Kasumi-1 (cell line): Measurements from ENCODE around the gene ZNF580.
A peak's percentile ranks its signal among the peaks of the same experiment; 100 is the strongest.

ENCODE experiments used
- DNase-seq, 2 experiments: peaks; one replicate each; lab custom pipeline; 2025; lab: John Stamatoyannopoulos, UW

The ZNF580 gene

GRCh38 chr19:55605637-55606470, 34.9 kb upstream of the ZNF580 start, which contains the start of gene ZNF865:
Gene ZNF865 (plus strand): TSS chr19:55605647. CDS start chr19:55613619, 7,972 bp downstream.
- DNase-seq, result peak; percentile 84 to 89

GRCh38 chr19:55606471-55606787, 34.4 kb upstream of the ZNF580 start:
- no peak for DNase-seq

DNA sequence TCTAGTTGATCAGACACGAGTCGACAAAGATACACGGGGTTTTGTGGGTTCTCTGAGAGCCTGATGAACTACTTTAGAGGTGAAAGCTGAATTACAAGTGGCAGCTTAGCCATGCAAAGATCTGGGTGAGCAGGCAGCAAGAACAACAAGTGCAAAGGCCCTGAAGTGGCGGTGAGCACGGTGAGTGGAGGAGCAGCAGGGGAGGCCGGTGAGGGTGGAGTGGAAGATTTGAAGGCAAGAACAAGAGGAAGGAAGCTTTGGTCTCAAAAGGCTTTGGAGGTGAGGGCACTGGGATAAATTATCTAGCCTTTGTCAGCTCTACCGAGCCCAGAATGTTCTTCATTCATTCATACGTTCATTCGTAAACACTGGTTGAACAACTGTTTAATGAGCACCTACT, 34.0 kb upstream of the ZNF580 start:
- no peak for DNase-seq

- no peak for DNase-seq
These were observed 31.5 kb upstream of the ZNF580 start for GRCh38 chr19:55609326-55609725.

DNA sequence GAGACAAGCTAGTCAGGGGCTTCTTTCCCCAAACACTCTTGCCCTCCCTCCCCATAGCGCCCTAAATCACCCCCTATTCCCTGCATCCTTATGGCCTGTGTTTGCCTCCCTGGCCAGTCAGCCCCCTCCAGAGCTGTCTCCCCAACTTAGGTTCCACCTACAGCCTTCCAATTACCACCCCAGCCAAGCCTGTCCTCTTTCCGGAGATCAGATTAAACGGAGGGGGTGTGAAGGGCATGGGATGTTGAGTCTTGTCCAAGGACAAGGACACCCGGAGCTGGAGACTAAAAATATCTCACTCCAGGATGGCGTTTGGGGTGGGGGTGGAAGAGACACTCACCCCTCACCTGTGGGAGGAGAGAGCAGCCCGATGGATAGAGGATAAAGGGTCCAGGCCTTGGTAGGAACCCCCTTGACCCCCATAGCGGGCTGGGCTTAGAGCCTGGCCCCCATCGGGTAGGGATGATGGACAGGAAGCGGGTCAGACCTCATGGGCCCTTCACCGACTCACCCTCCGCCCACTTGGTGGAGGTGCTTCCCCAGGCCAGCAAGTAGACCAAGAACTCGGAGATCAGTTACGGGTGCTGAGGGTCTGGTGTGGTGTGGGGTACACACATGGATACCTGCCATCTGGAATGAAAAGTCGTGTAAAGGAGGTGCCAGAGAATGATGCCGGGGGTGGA, 29.4 kb upstream of the ZNF580 start:
- DNase-seq, result no peak

DNA sequence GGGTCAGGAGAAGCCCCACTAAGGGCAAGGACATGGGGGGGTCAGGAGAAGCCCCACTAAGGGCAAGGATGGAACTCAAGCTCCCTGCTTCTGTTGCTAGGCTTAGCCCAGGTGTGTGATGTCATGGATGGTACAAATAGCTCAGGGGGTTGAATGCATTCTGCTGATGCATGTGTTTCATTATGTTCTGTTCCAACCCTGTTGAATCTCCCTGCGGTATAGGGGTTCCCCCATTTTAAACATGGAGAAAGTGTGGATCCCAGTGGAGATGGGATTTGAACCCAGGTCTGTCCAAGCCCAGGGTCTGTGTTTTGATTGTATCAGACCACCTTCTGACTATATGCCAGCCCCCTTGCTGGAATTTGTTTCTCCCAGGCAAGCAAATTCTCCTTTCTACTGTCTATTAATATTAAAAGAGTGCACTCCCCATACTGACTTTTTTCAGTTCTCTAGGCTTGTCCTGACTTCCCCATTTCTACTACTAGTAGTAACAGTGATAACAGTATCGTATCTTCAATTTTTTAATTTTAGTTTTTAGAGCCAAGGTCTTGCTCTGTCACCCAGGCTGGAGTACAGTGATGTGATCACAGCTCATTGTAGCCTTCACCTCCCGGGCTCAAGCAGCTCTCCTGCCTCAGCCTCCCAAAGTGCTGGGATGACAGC, 28.7 kb upstream of the ZNF580 start:
- DNase-seq, result no peak

- DNase-seq, result no peak
These were observed 27.4 kb upstream of the ZNF580 start for GRCh38 chr19:55613396-55613795.

DNA sequence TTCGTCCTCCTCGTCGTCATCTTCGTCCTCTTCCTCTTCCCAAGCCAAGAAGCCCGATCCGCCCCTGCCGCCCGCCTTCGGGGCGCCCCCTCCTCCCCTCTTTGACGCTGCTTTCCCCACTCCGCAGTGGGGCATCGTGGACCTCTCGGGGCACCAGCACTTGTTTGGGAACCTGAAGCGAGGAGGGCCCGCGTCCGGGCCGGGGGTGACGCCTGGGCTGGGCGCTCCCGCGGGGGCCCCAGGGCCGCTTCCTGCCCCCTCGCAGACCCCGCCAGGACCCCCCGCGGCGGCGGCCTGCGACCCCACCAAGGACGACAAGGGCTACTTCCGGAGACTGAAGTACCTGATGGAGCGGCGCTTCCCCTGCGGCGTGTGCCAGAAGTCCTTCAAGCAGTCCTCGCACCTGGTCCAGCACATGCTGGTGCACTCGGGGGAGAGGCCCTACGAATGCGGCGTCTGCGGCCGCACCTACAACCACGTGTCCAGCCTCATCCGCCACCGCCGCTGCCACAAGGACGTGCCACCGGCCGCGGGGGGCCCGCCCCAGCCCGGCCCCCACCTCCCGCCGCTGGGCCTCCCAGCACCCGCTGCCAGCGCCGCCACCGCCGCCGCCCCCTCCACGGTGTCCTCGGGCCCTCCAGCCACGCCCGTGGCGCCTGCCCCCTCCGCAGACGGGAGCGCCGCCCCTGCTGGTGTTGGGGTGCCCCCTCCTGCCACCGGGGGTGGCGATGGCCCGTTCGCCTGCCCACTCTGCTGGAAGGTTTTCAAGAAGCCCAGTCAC, 26.7 kb upstream of the ZNF580 start:
- DNase-seq, result no peak

DNA sequence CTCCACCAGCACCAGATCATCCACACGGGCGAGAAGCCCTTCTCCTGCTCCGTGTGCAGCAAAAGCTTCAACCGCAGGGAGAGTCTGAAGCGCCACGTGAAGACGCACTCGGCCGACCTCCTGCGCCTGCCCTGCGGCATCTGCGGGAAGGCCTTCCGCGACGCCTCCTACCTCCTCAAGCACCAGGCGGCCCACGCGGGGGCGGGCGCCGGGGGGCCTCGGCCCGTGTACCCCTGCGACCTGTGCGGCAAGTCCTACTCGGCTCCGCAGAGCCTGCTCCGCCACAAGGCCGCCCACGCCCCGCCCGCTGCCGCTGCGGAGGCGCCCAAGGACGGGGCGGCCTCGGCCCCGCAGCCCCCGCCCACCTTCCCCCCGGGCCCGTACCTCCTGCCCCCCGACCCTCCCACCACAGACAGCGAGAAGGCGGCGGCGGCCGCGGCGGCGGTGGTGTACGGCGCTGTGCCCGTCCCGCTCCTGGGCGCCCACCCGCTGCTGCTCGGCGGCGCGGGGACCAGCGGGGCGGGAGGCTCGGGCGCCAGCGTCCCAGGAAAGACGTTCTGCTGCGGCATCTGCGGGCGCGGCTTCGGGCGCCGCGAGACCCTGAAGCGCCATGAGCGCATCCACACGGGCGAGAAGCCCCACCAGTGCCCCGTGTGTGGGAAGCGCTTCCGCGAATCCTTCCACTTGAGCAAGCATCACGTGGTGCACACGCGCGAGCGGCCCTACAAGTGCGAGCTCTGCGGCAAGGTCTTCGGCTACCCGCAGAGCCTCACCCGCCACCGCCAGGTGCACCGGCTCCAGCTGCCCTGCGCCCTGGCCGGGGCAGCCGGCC, 25.9 kb upstream of the ZNF580 start:
- no peak for DNase-seq

DNA sequence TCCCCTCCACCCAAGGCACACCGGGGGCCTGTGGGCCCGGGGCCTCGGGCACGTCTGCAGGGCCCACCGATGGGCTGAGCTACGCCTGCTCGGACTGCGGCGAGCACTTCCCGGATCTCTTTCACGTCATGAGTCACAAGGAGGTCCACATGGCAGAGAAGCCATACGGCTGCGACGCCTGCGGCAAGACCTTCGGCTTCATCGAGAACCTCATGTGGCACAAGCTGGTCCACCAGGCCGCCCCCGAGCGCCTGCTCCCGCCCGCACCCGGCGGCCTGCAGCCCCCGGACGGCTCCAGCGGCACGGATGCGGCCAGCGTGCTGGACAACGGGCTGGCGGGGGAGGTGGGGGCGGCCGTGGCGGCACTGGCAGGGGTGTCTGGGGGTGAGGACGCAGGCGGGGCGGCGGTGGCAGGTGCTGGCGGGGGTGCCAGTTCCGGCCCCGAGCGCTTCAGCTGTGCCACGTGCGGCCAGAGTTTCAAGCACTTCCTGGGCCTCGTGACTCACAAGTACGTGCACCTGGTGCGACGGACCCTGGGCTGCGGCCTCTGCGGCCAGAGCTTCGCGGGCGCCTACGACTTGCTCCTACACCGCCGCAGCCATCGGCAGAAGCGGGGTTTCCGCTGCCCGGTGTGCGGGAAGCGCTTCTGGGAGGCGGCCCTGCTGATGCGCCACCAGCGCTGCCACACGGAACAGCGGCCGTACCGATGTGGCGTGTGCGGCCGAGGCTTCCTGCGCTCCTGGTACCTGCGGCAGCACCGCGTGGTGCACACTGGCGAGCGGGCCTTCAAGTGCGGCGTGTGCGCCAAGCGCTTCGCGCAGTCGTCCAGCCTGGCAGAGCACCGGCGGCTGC, 25.0 kb upstream of the ZNF580 start:
- DNase-seq, result no peak

- no peak for DNase-seq
These were observed 24.4 kb upstream of the ZNF580 start for GRCh38 chr19:55616395-55616875.

DNA sequence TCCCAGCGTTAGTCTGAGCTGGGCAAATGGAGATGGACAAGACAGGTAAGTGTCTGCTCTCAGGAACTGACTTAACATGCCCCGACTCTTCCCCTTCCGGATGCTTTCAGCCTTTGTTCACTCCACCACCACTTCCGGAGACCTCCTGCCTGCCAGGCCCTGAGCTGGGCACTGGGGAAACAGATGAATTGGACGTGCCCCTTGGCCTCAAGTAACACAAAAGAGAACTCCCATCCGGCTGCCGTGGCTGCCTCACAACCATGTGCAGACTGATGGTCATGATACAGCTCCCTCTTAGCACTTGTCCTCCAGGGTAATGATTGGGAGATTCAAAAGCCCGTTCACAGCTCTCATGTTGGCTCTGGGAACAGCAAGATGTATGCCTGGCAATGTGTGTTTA, 23.4 kb upstream of the ZNF580 start:
- no peak for DNase-seq

GRCh38 chr19:55618426-55618825, 22.4 kb upstream of the ZNF580 start:
- DNase-seq, result no peak

GRCh38 chr19:55619286-55619685, 21.5 kb upstream of the ZNF580 start:
- DNase-seq, result no peak

- peak; percentile 81 to 87 for DNase-seq
These were observed 20.2 kb upstream of the ZNF580 start for GRCh38 chr19:55620410-55621204.

DNA sequence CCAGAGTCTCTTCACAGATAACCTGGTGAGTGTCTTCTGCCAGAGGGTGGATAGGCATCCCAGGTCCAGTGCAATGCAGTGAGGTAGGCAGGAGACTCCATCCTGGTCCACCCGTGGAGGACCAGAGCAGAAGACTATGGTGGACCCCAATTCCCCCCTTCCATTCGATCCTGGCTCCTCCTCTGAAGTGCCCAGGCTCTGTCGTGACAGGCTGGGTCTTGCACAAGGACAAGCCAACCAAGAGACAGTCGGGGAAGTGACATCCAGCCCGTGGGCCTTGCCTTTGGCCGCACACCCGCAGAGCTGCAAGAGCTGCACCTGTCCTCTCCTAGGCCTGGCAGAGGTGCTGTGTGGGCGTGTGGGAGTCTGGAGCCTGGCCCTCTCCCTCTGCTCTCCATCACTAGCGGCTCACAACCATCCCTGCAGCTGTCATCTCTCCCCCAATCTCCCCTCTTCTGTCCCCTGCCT, 19.6 kb upstream of the ZNF580 start:
- DNase-seq, result no peak

- no peak for DNase-seq
These were observed 19.1 kb upstream of the ZNF580 start for GRCh38 chr19:55621673-55622231.

- no peak for DNase-seq
These were observed 18.4 kb upstream of the ZNF580 start for GRCh38 chr19:55622242-55622969.
